ENCODE measurements around the gene RFXAP. TPM values are rescaled to one million over a fixed set of nuclear protein-coding genes. Genes with fewer than 3 reads are reported as not detected.

Gene RFXAP
- total RNA-seq, 1 experiment from 2014 or later, result 4.4 TPM

- POLR2A ChIA-PET, result no interaction called here
- H3K27ac ChIP-seq (ENCODE audit: low read depth, low read length), result no peak overlapping the region
These were observed 10.7 kb downstream of the RFXAP start for GRCh38 chr13:36829753-36830152.

GRCh38 chr13:36831291-36831690, 12.3 kb downstream of the RFXAP start:
- Histone ChIP-seq H4K20me1 (ENCODE audit: insufficient read depth) (no peaks in the 10 kb centered on the region), H3K9ac (ENCODE audit: low read length) (no peak overlapping the region), H2AFZ (ENCODE audit: low read depth, low read length, poor library complexity, severe bottlenecking) (no peak overlapping the region), H3K79me2 (ENCODE audit: insufficient read depth, low read length) (0 out of 2 replicates have a peak, but pooled peaks cover 4% of the 10 kb centered on the region), H3K27me3 (ENCODE audit: insufficient read depth, low read length) (no peaks in the 10 kb centered on the region), H3K4me3 (replicated peaks in 1 of 2; ENCODE audit: low read depth in 1 of 2, low read length in 2 of 2) (no peak overlapping the region), H3K4me1 (ENCODE audit: control insufficient read depth in 1 of 2, insufficient read depth in 2 of 2, low read length in 2 of 2) (no peaks in the 10 kb centered on the region), H3K9me3 (ENCODE audit: control insufficient read depth in 1 of 2, insufficient read depth in 1 of 2, low read depth in 1 of 2, low read length in 2 of 2) (no peaks in the 10 kb centered on the region), H3K9me2 (ENCODE audit: insufficient read depth) (no peaks in the 10 kb centered on the region), H3K4me2 (ENCODE audit: low read length) (no peak overlapping the region), H3K36me3 (ENCODE audit: control insufficient read depth in 1 of 2, insufficient read depth in 2 of 2, low read length in 2 of 2) (0 out of 4 replicates have a peak, but pooled peaks cover 0 to 3% of the 10 kb centered on the region in 2 experiments), H3K27ac (ENCODE audit: low read depth, low read length) (no peak overlapping the region)
- DNase-seq (ENCODE audit: low read depth, low spot score) (no peak), ATAC-seq (no peak)
- ChIA-PET CTCF (no interaction called here), RAD21 (ENCODE audit: low non-redundant PET in 1 of 2, low total read pairs in 2 of 2, uncharacterized antibody in 2 of 2, unreplicated experiment in 2 of 2) (no interaction called here), POLR2A (no interaction called here)
- TF ChIP-seq MAX (IDR thresholded peaks at IDR 0.05) (no peak), EZH2phosphoT487 (IDR thresholded peaks at IDR 0.05; ENCODE audit: borderline replicate concordance) (no peak), YY1 (IDR thresholded peaks at IDR 0.05; ENCODE audit: extremely low read depth, insufficient replicate concordance, low read depth, low read length) (no peak), TCF7L2 (IDR thresholded peaks at IDR 0.05; ENCODE audit: borderline replicate concordance, extremely low read depth, insufficient read depth, insufficient read length) (no peak), SIN3A (IDR thresholded peaks at IDR 0.05; ENCODE audit: low read depth) (no peak), SRF (IDR thresholded peaks at IDR 0.05; ENCODE audit: low read depth) (no peak), RAD21 (IDR thresholded peaks at IDR 0.05; ENCODE audit: low read depth) (no peak), ELF1 (IDR thresholded peaks at IDR 0.05; ENCODE audit: borderline replicate concordance, low read depth) (no peak), EGR1 (IDR thresholded peaks at IDR 0.05; ENCODE audit: low read depth) (no peak), ZFX (IDR thresholded peaks at IDR 0.05) (no peak), ZNF274 (IDR thresholded peaks at IDR 0.05; ENCODE audit: low read depth, low read length) (no peak), EZH2 (IDR thresholded peaks at IDR 0.05) (no peak), FOSL1 (IDR thresholded peaks at IDR 0.05; ENCODE audit: low read depth) (no peak)
- TF ChIP-seq, protein P1, sequence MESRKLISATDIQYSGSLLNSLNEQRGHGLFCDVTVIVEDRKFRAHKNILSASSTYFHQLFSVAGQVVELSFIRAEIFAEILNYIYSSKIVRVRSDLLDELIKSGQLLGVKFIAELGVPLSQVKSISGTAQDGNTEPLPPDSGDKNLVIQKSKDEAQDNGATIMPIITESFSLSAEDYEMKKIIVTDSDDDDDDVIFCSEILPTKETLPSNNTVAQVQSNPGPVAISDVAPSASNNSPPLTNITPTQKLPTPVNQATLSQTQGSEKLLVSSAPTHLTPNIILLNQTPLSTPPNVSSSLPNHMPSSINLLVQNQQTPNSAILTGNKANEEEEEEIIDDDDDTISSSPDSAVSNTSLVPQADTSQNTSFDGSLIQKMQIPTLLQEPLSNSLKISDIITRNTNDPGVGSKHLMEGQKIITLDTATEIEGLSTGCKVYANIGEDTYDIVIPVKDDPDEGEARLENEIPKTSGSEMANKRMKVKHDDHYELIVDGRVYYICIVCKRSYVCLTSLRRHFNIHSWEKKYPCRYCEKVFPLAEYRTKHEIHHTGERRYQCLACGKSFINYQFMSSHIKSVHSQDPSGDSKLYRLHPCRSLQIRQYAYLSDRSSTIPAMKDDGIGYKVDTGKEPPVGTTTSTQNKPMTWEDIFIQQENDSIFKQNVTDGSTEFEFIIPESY (IDR thresholded peaks at IDR 0.05; ENCODE audit: extremely low read depth, insufficient replicate concordance, low read length), result no peak
- BruUV-seq (replicated peaks), result no TSS peak
- intact Hi-C loops (cut with micrococcal nuclease), result no loop called here

More at GRCh38 chr13:36829753-36830152, 10.7 kb downstream of the RFXAP start:
- intact Hi-C loops (cut with micrococcal nuclease), result no loop called here
- Histone ChIP-seq H3K9me2 (ENCODE audit: insufficient read depth) (no peaks in the 10 kb centered on the region), H4K20me1 (ENCODE audit: insufficient read depth) (no peaks in the 10 kb centered on the region), H2AFZ (ENCODE audit: low read depth, low read length, poor library complexity, severe bottlenecking) (no peak overlapping the region), H3K4me1 (ENCODE audit: control insufficient read depth in 1 of 2, insufficient read depth in 2 of 2, low read length in 2 of 2) (no peaks in the 10 kb centered on the region), H3K9ac (ENCODE audit: low read length) (no peak overlapping the region), H3K9me3 (ENCODE audit: control insufficient read depth in 1 of 2, insufficient read depth in 1 of 2, low read depth in 1 of 2, low read length in 2 of 2) (no peaks in the 10 kb centered on the region), H3K36me3 (ENCODE audit: control insufficient read depth in 1 of 2, insufficient read depth in 2 of 2, low read length in 2 of 2) (0 out of 4 replicates have a peak, but pooled peaks cover 3 to 5% of the 10 kb centered on the region in 2 experiments), H3K4me3 (replicated peaks in 1 of 2; ENCODE audit: low read depth in 1 of 2, low read length in 2 of 2) (no peak overlapping the region), H3K4me2 (ENCODE audit: low read length) (no peak overlapping the region), H3K79me2 (ENCODE audit: insufficient read depth, low read length) (0 out of 2 replicates have a peak, but pooled peaks cover 4% of the 10 kb centered on the region), H3K27me3 (ENCODE audit: insufficient read depth, low read length) (no peaks in the 10 kb centered on the region)
- CTCF ChIA-PET, result no interaction called here
- no peak for TF ChIP-seq CEBPB (IDR thresholded peaks at IDR 0.05; ENCODE audit: low read depth)
- no peak for TF ChIP-seq SIN3A (IDR thresholded peaks at IDR 0.05; ENCODE audit: low read depth)
- no peak for TF ChIP-seq EZH2phosphoT487 (IDR thresholded peaks at IDR 0.05; ENCODE audit: borderline replicate concordance)
- RAD21 ChIA-PET (ENCODE audit: low non-redundant PET in 1 of 2, low total read pairs in 2 of 2, uncharacterized antibody in 2 of 2, unreplicated experiment in 2 of 2), result no interaction called here
- BruUV-seq (replicated peaks), result no TSS peak
- ATAC-seq (no peak), DNase-seq (ENCODE audit: low read depth, low spot score) (no peak)

All from HCT116 (cell line).